Activated CD4-positive, alpha-beta T cell treated with anti-CD3 and anti-CD28 coated beads for 4 hours (primary cell): ENCODE data around the gene AUTS2.
A peak's percentile ranks its signal among the peaks of the same experiment; 100 is the strongest.
"Not testable (repeated sequence)": the region's sequence is repeated elsewhere in the genome, so short reads cannot be mapped to it uniquely, and the experiment has no call there.

Source experiments
- DNase-seq, 2 donors: peaks; one replicate each; pipeline ENCODE4 v3.0.0-alpha.2; 2020

The AUTS2 gene

DNA sequence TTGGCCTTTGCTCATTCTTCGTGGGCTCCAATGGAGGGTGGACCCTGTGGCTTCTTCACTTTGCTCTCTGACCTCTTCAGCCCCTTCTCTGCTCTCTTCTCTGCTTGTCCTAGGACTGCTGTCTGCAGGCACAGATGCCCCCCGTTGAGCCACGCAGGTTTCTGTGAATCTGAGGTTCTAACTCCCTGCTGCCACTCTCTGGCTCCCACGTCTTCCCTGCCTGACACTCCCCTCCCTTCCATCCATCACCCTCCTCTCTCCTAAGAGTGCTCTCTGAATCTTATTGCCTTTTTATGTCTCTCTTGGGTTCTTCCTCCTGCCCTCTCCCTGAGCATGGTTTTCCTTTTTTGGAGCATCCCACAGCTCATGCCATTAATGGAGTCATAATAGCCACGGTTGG, 1034.1 kb downstream of the AUTS2 start:
- DNase-seq = no peak

DNA sequence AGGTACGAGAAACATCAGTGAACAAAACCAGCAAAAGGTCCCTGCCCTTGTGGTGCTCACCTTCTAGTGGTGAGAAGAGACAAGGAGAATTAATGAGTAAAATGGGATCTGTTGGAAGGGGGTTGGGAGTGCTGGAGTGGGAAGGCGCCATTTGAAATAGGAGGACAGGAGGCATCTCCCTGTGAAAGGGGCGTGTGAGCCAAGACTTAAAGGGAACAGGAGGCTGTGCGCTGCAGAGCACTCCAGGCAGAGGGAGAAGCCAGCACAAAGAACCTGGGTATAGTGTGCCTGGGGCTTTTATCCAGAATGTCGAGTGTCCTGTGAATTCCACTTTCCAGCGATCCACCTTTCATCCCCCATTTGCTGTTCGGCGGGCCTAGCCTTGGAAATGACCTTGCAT, 1035.8 kb downstream of the AUTS2 start:
- no peak for DNase-seq

DNA sequence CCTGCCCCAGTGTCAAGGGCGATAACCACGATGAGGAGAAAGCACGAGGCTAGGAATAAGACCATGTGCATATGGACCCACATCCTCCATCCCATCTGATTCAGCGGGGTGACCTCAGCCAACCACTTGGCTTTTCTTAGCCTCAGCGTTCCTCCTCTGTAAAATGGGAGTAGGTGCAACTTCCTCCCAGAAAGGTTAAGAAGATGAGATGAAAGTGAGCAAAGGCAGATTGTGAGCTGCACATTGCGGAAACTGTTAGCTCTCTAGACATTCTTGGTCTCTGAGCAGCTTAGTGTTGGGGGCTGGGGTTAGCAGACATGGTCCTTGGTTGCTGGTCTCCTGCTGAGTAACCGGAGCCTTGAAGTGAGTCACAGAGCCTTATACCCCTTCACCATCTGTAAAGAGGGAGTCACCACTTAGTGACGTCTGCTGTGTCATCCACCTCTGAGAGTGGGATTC, 1036.4 kb downstream of the AUTS2 start:
- DNase-seq = no peak

DNA sequence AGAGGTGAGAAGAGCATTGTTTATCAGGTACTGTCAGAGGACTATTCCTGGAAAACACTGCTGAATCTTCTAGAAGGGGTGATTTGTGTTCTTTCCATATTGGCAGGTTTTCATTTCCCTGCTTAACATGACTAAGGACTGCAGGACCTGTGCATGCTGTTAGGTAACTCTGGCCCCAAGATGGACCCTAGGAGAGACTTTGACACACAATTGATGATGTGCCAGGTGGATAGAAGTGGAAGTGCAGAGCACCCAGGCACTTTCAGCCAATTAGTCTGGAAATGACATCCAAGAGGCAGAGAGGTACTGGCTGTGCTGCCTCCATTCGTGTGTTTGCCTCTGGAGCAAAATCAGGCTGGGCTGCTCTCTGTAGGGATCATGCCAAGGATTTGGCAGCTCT, 1037.4 kb downstream of the AUTS2 start:
- no peak for DNase-seq

DNA sequence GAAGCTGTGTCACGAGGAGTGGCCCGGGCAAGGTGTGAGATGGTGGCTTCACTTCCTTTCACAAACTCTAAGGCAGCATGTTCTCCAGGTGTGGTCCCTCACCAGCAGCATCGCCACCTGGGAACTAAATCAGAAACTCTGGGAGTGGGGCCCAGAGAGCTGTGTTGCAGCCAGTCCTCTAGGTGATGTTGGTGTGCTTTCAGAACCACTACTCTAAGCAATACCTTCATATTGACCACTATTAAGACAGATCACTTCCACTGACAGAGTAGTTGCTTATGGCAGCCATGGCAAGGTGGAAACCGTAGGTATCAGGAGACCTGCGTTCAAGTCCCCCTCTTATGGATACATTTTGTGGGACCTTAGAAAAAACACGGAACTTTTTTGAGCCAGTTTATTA, 1037.9 kb downstream of the AUTS2 start:
- no peak for DNase-seq

DNA sequence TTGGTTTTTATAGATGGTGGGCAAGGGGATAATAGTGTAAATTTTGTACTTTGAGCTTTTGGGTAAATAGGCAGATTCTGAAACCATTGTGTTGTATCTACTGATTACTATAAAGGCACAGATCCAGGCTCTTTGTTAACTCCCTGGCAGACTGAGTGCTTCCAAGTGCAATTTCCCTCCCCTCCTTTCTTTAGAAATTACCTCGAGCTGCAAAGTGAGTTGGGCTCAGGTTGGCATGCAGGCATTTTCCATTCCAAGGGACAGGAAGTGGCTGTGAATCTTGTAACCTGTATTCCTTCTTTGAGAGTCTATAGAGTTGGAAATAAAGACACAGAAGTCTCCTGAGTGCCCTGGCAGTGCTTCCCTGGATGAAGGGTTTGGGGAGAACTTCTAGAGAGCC, 1039.5 kb downstream of the AUTS2 start:
- DNase-seq = no peak

DNA sequence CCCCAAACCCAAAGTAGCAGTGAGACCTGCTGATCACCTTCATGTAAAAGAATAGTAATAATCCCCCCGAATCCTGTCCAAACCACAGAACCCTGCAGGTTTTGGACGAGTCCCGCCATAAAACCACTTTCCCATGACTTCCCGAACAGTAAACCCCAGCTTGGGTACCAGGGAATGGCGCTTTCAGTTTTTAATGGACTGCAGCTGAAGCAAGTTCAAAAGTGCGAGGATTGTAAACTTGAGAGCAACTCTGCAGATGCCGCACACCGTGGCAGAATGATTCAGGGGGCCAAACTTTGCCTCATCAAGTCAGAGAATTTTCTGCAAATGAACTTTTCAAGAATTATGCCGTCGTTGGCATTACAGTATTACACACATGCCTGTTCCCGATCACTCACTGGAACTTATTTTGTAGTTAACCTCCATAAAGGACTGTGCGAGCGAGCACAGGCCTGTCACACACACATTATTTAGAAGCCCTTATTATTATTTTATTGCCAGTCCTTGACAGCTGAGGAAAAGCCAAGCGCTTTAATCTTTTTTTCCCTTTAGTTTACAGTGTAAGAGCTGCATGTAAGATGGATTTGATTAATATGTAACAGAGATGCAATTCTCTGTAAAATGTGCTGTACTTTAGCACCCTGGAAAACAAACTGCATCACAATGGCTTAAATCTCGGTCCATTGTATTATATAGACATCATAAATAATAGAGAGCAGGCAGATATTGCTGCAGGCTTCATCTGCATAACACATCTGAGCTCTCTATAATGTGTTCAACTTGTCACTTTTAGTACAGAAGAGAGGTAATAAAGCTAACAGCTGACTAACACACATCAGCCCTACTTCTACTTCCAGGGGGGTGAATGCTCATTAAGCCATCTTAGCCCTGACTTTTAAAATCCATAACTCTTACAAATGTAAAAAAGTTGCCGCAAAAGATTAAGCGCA, 1040.2 kb downstream of the AUTS2 start:
- no peak for DNase-seq

DNA sequence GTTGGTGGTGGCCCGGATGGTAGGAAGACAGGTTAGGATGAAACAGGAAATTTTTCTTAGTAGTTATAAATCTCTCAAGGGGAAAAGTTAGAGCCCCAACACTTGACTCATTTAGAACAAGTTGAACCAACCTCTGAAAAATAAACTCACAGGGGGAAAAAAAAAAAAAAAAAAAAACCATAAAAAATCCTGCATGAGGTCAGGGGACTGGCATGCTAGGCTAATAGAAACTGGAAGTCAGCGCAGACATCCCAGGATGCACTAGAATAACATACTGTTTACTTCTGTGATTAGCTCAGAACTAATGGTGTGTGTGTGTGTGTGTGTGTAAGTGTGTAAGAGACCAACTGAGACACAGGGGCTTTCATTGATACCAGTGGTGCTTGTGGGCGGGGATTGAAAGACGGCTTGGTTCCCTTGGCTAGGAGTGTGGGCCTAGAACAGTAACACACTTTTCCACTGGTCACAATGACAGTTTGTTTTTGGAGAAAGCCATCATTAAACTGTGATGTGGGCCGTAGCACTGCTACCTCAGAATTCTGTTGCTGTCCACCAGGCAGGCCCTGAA, 1042.1 kb downstream of the AUTS2 start:
- no peak for DNase-seq

DNA sequence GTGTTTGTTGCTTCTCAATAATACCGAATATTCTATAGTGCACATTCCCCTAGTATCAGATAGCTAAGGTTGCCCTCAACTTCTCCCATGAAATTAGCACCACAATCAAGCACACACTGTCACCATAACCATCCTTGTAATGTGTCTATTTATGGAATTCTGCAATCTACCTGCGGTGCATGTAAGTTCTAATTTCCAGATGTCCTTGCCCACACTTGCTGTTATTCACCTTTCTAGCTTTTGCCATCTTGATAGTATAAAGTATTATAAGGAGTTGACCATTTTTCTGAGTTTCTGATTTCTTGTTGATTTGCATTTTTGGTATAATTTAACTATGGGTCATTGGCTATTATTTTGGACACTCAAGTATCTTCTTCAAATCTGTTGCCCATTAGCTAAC, 1043.6 kb downstream of the AUTS2 start:
- no peak for DNase-seq

DNA sequence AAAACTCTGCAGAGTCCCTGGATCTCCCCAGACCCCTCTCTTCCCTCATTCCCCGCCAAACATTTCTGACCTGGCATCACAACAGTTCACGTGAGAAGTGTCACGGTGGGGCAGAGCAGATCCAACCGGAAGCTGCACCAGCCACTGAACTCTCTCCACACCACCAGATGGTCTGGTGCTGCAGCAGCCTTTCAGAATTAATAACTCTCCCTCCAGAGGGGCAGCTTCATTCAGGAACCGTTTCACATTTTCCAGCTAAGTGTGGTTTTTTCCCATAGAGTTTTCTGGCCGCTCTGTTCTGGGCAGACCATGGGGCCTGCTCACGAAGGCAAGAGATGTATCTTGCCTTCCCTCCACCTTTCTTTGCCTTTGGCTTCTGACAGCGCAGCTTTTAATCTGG, 1047.0 kb downstream of the AUTS2 start:
- no peak for DNase-seq

DNA sequence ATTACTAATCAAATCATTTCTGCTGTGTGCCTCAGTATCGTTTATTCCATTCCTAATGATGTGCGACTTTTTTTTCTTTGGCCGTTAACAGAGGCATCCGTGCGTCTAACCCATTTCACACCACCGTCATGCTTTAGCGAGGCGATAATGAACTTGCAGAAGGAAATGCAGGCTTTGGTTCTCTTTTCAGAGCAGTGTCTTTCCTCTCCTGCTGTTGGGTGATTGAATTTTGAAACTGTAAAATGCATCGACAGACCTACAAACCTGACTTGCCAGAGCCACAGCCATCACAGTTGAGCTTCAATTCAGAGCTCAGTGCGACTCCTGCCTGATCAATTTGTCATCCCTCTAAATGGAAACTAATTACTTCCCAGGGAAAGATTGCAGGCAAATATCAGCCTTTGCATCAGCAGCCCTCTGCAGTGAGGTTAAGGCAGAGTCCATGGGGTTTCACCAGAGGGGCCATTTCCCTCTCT, 1047.6 kb downstream of the AUTS2 start:
- DNase-seq = no peak

DNA sequence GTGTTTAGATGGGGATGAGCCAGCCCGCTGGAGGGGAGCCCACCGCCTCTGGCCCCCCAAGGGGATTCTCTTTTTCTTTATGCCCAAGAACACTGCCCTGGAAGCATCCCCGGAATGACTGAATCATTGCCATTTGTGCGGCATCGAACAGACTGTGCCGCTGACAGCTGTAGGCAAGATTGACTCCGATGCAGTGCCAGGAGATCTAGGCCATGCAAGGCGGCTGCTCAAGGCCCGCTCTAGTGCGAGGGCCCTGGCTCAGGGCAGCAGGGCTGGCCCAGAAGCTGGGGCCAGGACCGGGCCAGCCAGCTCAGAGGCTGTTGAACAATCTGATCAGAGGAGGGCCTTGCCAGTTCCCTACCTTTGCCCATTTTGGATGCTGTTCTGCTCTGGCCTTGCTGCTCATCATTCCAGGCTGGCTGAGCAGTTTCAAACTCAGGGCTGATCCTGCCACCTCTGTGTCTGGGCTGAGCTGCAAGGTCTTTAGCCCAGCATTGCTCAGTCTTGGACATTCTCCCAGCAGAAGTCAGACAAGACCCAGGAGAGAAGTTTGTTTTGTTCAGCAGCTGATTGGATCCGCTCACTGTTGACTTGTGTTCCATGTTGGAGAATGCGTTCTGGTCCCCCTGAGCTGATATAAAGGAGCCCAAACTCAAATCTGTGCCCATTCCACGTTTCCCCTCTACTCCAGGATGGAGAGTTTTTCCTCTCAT, 1048.4 kb downstream of the AUTS2 start:
- DNase-seq = no peak

DNA sequence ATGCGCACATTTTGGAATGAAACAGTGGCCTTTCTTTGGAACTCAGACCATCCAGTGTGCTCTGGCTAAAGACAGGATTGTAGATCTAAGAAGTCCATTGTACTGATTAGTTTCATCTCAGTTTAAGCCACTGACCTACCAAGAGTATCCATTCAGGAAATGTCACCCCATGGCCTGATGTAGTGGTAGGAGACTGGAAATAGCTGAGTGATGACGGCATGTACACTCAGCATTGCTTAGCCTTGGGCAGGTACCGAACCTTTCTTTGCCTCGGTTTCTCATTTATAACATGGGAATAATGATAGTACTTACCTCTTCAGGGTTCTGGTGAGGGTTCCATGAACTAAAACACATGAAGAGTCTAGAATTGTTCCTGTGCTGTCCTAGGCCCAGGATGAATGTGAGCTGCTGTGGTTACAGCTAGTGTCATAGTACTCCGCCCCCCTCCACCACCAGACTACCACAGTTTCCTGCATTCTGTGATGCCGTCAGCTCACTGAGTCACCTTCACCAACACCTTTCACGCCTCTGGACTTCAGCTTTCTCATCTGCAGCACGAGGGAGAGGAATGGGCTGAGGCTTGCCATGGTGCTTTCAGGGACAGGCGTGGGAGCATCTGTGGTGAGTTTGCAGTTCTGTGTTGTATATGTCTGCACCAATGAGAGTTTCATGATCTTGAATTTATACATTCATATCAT, 1049.7 kb downstream of the AUTS2 start:
- DNase-seq = peak; percentile 68 to 75

DNA sequence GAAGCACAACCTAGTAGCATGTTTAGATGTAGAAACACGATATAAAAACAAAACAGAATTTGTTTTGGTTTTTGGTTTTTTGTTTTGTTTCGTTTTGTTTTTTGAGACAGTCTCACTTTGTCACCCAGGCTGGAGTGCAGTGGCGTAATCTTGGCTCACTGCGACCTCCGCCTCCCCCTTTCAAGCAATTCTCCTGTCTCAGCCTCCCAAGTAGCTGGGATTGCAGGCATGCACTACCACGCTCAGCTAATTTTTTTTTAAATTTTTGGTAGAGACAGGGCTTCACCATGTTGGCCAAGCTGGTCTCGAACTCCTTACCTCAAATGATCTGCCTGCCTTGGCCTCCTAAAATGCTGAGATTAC, 1050.2 kb downstream of the AUTS2 start:
- DNase-seq = not testable (repeated sequence)

DNA sequence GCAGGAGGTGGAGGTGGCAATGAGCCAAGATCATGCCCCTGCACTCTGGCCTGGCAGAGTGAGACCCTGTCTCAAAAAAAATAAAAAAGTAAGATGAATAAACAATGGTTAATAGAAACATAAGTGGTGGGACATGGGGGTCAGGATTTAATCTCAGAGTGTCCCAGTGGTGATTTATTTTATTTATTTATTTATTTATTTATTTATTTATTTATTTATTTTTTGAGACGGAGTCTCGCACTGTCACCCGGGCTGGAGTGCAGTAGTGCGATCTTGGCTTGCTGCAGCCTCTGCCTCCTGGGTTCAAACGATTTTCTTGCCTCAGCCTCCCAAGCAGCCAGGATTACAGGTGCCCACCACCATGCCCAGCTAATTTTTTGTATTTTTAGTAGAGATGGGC, 1051.0 kb downstream of the AUTS2 start:
- no peak for DNase-seq

DNA sequence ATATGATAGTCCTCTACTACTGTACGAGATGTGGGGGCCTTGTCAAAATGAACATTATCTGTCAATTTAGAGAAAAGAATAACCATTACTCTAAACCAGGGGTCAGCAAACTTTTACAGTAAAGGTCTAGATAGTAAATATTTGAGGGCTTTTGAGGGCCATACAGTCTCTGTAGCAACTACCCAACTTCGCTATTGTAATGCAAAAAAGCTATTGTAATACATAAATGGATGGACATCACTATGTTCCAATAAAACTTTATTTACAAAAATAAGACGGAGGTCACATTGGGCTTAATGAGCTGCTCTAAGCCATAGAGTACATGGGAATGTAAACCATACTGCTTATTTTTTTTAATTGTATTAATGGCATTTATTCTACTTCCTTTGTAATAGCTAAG, 1055.9 kb downstream of the AUTS2 start:
- no peak for DNase-seq

DNA sequence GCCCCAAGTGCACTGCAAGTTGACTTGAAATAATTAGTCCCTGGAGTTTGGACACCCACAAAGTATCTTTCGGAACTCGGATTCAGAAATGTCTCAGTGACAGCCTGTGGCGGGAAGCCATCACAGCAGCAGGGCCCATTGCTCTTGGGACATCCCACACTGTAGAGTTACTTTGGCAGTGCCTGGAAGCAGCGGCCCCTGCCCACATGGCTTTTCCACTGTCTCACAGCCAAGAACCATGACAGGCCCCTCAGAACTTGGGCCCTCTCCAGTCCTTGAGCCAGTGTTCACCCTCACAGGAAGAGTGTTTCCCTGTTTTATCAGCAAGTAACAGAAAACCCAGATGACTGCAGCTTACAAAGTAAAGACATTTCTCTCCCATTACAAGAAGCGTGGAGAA, 1056.7 kb downstream of the AUTS2 start:
- no peak for DNase-seq

DNA sequence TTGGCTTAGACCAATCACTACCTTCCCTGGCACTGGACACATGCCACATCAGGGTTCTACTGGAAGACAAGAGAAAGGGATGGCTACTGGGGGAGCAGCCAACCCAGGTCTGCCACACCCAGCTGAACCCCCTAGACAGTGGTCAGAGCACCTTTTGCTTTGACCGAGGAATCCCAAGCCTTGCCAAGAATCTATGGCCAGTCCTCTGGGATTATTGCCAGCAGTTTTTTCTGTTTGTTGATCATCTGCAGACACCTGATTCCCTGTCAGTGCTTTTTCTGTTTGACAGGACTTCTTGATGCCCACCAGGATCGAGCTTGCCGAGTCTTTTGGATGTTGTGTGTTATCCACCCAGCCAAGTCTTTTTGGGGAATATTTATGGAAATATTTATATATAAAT, 1057.4 kb downstream of the AUTS2 start:
- no peak for DNase-seq

DNA sequence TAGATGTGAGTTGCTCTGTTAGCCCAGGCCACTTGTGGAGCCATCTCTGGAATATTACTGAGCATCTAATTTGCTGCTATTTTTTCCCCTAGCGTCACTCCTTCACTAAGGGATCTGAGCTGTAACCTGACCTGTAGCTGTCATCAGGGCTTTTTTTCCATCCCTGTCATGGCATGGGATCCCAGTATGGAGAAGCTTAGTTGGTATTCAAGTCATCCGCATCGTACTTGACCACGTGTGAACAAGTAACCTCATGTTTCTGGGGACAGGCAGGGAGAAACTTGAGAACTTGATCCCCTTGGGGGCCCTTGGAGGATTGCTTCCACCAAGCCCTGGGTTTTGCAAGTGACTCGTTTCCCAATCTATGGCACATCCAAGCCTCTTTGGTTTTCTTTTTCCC, 1059.3 kb downstream of the AUTS2 start:
- no peak for DNase-seq

DNA sequence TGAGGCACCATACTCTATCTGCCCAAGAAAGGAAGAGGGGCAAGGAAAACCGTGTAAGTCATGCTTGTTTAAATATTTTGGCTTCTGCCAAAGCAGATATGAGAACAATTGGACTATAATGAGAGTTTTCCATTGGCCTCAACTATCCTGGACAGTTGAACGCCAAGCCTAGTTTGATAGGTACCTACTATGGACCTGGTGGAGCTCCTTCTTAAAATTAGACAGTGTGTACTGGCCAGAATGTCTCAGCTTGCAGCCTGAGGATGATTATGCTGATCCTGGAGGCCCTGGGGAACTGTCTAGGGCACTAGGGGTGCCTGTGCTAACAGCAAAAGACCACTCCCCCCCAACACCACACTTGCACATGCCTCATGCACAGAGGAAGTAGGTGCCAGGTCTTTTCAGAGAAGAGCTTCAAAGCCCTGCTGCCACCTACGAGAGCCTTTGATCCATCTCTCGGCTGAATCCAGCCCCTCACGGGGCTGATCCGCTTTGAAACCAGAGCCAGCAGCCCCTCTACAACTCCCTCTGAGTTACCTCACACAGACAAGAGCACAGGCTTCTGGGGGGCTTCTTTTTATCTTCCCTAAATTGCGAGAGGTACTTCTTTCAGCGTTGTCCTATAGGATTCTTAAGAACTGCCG, 1059.8 kb downstream of the AUTS2 start:
- DNase-seq = no peak

DNA sequence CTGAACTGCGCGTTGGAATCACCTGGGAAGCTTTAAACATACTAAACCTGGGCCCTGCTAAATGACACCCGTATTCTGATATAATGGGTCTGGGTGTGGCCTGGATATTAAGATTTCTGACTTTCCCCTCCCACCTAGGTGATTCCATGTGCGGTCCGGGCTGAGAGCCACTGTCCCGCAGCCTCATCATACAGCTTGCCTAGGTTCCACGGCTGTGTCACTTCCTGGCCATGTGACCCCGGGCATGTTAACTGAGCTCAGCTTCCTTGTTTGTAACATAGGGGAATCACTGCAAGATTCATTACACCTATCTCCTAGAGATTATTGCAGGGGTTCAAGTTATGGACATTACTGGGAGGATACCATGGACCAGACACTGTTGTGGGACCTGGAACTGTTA, 1061.0 kb downstream of the AUTS2 start:
- DNase-seq = no peak

DNA sequence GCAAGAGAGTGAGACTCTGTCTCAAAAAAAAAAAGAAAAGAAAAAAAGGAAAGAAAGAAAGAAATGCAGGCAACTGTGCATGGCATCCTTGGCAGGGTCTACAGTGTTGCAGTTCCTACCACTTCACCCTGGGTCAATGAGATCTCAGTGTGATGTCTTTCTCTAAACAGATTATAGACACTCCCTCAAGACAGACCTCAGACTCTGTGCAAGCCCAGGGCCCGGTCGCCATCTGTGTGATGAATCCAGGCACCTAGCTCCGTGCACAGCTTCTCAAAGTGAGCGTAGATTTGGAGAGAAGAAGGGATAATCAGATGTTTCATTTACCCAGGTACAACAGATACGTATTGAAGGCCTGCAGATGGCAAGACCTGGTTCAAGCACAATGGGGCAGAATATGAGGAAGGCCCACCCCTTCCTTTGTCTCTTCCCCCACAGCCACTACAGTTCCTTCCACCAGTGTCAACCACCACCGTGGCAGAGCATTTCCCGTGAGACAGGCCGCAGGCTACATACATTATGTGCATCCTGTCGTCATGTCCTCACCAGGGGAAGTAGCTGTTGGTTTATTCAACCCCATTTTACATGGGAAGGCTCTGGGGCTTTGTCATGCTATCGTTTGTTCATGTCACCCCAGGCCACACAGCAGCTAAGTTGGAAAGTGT, 1062.0 kb downstream of the AUTS2 start:
- DNase-seq = peak in 1 of 2 donors; percentile 7
